Measurements from ENCODE around the gene AP4M1.
A peak's percentile ranks its signal among the peaks of the same experiment; 100 is the strongest.
"Not testable (repeated sequence)": the region's sequence is repeated elsewhere in the genome, so short reads cannot be mapped to it uniquely, and the experiment has no call there.

Gene AP4M1

DNA sequence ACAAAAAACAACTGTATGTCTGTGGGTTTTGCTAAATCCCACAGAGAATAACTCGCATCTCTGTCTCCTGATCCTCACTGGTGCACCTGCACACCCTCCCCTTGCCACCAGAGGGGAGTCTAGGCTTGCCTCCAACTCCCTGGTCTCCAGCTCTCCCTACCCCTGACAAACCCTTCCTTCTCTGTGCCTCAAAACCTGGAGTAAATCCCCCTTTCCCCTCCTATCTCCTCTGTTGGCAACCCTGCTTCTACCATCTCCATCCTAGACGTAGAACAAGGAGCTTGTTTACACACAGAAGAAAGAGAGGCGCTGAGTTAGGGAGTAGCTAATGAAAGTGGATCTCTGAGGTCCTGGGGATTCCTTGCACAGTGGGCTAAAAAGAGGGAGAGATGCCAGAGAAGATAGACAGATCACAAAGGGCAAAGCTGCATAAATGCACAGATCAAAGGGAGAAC is 31.3 kb downstream of the AP4M1 start:
- peak; percentile 63 for DNase-seq

DNA sequence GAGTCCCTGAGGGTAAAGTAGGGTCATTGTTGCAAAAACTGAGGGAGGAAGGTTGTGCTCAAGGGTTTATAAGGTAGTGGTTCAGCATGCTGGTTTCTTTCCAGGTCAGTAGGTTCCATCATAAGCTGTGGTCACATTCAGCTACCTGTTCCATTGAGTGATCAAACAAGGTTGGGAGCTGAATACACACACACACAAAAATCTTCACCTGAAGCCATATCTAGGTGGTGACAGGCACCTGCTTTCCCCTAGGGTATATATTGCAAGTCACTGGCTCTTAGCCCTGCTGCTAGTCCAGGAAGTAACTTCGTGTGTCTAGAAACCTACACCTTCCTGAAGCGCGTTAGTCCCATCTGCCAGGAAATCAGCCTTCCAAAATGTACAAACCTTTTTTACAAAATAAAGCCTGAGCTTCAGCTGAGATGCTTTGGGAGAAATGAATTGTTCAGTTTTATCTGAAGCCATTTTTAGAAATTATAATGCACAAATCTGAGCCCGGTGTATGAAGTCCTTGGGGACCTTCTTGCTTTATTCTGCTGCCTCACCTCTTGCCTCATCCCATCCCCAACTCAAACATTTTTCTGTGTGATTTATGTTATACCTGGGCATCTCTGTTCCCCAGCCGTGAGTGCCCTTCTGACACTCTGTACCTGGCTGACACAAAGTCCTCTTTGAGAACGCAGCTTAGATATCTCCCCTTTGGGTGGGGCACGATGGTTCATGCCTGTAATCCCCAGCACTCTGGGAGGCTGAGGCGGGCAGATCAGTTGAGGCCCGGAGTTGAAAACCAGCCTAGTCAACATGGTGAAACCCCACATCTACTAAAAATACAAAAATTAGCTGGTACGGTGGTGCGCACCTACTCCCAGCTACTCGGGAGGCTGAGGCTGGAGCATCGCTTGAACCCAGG is 36.7 kb downstream of the AP4M1 start:
- no peak for DNase-seq

DNA sequence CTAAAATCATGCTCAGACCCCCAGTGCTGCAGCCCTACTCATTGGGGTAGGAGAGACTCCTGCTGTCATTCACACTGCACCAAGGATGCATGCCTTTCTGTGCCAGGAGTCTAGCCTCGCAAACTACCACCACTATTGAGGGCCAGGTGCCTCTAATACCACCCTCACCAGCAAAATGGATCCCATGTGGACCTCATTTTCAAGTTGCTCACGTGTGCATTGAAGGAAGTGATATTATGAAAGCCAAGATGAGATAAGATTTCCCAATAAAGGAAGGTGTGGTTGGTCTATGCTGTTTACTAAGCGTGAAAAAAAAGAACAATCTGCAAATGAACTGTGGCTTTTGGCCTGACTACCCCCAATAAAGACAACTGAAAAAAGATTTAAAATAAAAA is 40.1 kb downstream of the AP4M1 start:
- no peak for DNase-seq

DNA sequence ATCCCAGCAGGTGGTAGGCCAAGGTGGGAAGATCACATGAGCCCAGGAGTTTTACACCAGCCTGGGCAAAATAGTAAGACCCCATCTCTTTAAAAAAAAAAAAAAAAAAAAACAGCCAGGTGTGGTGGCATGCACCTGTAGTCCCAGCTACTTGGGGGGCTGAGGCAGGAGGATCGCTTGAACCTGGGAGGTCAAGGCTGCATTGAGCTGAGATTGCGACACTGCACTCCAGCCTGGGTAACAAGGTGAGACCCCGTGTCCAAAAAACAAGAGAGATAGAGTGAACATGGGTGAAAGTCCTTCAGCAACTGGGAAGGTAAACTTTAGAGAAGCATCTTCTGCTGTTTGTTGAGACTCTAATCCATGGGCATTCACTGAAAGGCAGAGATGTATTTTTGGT is 41.0 kb downstream of the AP4M1 start:
- no peak for DNase-seq

DNA sequence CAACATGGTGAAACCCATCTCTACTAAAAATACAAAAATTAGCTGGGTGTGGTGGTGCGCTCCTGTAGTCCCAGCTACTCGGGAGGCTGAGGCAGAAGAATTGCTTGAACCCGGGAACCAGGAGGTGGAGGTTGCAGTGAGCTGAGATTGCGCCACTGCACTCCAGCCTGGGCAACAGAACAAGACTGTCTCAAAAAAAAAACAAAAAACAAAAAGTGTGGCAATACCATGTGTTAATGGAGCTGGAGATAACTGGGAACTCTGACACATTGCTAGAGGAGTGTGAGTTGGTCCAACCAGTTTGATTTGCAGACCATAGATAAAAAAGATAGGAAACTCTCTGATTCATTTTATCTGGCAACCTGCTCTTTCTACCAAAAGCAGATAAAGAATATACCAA is 44.9 kb downstream of the AP4M1 start:
- DNase-seq, result not testable (repeated sequence)

DNA sequence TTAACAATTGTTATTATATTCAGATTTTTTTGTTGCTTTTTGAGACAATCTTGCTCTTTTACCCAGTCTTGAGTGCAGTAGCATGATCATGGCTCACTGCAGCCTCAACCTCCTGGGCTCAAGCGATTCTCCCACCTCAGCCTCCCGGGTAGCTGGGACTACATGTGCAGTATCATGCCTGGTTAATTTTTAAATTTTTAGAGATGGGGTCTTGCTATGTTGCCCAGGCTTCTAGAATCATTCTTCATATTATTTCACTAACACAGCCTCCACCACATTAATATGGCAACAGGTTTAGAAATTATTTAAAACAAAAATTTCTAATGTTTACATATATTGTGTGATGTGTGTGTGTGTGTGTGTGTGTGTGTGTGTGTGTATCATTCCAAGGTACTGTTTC is 45.8 kb downstream of the AP4M1 start:
- DNase-seq, result no peak

DNA sequence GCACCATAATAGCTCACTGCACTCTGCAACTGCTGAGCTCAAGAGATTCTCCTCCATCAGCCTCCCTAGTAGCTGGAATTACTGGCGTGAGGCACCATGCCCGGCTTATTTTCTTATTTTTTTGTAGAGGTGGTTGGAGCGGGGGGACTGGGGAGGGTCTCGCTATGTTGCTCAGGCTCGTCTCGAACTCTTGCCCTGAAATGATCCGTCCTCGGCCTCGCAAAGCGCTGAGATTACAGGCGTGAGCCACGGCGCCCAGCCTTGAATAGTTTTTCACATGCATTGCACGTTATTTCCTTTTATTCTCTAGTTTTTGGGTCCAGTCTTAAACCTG is 46.7 kb downstream of the AP4M1 start:
- no peak for DNase-seq

DNA sequence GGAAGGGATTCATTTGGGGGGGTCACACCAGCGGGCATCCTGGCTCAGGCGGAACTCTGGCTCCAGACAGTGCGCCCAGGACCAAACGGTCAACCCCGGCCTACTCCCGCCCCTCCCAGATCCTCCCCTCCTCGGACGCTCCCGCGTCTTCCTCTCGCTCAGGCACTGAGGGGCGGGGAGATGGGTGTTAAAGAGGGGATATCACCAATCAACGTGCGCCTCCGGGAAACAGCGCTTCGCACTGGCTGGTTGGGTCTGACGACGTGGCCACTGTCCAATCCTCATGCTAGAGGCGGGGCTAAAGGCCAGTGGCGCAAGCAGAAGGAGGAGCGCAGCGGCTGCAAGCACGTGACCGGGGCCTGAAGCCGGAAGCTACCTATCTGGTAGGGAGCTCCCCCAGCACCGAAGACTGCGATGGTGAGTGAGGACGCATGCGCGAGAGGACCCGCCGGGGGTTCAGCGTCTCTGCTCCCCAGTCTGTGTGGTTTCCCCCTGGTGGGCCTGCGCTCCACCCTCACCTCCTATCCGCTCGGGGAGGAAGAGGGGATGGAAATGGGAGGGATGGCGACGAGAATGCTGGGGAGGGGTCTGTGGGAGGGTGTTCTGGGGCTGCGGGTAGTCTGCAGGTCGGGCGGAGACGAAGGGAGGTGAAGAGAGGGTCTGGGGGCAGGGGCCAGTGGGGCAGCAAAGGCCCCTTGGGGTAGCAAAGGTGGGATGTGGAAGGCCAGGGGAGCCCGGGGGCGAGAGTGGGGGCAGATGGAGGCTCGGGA is 47.3 kb downstream of the AP4M1 start, which contains the start of gene LAMTOR4:
Gene LAMTOR4 (plus strand): TSS at position 360 of the 770 bp plus-strand sequence. CDS start 55 bp downstream, at position 415.
- DNase-seq, result peak; percentile 99

DNA sequence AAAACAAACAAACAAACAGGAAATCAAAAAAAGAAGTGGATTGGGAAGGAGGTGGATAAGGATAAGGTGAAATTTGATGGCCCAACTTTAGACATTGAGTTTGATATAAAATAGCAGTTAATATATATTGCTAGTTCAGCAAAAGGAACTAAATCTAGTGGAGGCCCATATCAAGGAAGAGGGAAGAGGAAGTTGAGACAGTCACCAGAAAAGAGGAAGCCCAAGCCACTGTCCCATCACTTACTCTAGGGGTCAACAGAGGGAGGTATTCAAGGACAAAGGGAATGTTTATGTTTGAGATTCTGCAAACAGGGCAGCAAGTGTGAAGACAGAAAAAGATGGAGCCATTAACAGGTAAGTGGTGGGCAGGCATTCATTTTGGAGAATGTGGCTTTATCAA is 51.0 kb downstream of the AP4M1 start:
- no peak for DNase-seq

DNA sequence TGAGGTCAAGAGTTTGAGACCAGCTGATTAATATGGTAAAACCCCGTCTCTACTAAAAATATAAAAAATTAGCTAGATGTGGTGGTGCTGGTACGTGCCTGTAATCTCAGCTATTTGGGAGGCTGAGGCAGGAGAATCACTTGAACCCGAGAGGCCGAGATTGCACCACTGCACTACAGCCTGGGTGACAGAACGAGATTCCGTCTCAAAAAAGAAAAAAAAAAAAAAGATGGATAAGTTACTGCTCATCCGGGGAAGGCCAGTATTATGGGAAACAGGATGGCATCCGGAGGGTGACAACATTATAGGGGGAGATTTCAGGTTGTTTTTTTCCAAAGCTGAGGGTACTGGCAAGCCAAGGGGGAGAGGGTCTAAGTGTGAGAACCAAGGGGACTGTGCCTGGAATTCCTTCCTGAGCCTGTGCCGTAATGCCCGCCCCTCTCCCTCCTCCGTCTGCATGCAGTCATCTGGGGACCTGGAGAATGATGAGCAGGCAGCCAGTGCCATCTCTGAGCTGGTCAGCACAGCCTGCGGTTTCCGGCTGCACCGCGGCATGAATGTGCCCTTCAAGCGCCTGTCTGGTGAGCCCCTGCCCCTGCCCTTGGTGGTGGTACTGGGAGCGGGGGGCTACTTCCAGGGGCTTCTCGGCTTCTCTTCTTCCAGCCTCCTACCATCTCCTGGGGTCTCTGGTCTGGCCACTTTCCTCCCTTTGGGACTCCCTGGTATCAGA is 51.7 kb downstream of the AP4M1 start:
- no peak for DNase-seq

DNA sequence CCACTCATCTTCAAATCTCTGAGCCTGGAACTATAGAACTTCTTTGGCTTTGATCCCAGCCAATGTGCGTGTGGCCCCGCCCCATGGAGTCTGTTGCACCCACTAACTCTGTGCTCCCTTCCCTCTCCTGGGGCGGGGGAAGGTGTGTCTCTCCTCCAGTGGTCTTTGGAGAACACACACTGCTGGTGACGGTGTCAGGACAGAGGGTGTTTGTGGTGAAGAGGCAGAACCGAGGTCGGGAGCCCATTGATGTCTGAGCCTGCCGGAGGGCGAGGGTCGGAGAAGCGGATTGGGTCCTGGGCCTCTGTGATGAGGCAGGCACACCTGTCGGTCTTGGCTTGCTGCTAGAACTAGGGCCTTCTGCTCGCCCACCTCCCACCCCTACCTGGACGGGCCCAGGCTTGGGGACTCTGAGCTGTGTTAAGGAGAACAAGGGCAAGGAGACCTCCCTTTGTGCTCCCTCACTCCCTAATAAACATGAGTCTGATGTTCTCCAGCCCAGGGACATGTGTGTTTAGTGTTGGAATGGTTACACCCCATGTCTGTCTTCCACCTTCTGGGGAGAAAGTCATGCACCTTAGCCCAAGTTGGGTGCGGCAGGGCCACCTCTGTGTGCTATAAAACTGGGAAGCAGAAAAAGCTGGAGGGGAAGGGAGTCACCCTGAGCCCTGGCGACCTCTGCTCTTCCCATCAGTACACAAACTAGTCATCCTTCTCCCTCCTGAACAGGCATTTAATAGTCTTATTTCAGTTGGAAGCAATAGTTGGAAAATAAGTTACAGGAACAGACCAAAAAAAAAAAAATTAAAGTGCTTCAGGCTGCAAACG is 52.5 kb downstream of the AP4M1 start:
- DNase-seq, result no peak

DNA sequence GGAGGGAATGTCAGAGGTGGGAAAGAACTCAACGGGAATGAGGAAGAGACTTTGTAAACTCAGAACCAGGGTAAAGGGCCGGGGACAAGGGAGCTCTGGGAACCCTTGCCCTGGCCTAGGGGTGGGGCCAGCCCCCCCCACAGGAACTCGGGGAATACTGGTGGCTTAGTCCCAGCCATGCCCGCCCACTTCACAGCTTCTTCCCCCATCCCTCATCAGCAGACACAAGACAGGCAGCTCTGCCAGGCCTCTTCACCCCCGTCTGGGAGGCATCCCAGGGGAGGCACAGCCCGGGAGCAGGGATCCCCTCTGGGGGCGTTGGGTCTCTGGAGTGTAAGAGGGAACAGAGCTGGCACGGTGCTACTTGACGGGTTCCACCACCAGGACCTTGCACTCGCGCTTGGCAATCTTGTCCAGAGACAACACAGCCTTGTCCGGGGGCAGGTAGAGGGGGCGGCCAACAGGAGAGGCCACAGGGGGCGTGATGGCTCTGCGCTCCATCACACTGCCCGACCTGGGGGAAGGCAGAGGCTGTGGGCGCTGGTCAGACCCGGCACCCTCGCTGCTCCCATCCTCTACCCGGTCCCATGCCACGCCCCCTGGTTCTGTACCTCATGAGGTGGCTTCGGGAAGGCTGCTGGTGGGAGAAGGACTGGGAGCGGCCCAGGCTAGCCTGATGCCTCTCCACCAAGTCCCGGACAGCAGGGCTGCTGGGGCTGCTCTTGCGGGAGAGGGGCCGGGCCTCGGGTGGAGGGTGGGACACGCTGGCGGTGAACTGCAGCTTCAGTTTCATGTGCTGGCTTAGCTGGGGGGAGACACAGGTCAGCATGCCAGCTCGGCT is 53.4 kb downstream of the AP4M1 start:
- DNase-seq, result no peak

DNA sequence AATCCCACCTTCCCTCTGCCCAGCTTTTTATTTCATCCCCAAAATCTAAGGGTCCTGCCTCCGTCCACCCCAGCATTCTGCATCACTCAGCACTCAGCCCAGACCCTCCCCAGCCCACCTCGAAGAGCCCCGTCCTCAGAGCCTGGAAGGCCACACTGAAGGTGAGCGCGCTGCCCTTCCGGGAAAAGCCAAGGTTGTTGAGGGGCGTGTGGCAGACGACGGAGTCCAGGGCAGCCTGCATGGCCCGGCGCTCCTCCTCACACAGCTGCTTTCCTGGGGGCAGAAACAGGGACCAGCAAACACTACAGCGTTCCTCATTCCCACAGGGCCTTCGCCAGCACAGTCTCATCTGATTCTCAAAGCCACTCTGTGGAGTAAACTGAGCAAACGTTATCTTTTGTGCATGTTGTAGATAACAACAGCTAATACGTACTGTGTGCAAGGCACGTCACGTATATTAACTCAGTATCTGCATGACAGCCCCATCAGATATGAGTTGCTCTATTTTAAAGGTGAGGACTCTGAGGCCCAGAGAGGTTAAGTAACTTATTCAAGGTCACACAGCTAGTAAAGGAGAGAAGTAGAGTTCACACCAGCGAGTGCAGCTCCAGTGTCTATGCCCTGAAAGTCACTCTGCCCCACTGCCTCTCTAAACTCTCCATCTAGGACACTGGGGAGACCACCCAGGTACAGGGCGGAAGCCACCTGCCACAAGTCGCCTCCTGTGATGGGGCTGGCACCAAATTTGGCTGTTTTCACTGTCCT is 54.3 kb downstream of the AP4M1 start:
- no peak for DNase-seq

DNA sequence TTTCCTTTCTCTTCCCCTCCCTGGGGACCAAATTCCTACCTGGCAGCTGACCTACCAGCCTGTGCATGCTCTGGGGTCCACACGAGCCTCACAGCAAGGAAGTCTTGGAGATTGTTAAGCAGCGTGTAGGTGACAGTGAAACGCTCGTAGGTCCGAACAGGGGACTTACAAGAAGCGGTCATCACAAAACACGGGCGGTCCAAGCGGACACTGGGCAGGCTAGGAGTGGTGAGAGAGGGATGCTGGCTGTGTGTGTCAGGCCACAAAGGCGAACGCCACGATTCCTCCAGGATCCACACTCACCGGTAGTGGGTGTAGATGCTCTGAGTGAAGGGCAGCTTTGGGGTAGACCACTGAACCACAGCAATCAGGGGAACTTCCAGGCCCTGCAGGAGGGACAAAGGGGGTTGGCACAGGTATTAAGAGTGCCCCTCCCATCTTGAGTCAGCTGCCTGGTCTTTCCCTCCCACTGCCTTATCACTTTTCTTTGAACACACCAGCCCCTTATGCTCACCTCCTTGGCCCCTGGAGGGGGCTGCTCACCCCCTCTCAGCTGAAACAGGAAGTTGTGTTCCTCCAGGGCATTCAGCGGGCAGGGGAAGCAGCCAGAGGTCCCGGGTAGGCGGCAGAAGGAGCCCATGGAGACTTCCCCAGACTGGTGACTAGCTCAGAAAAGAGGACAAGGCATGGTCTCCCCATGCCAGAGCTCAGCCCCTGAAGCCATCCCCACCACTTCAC is 55.1 kb downstream of the AP4M1 start:
- no peak for DNase-seq

DNA sequence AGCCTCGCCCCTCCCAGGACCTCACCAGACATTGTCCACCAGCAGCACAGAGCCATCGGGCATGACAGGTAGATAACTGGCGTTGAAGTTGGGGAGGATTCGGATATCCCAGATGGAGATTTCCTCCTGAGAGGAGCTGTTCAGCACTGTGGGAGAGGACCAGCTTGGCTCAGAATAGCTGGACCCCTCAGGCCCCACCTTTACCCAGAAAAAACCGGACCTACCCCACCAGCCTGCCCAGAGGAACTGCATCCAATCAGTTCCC is 55.6 kb downstream of the AP4M1 start:
- no peak for DNase-seq

DNA sequence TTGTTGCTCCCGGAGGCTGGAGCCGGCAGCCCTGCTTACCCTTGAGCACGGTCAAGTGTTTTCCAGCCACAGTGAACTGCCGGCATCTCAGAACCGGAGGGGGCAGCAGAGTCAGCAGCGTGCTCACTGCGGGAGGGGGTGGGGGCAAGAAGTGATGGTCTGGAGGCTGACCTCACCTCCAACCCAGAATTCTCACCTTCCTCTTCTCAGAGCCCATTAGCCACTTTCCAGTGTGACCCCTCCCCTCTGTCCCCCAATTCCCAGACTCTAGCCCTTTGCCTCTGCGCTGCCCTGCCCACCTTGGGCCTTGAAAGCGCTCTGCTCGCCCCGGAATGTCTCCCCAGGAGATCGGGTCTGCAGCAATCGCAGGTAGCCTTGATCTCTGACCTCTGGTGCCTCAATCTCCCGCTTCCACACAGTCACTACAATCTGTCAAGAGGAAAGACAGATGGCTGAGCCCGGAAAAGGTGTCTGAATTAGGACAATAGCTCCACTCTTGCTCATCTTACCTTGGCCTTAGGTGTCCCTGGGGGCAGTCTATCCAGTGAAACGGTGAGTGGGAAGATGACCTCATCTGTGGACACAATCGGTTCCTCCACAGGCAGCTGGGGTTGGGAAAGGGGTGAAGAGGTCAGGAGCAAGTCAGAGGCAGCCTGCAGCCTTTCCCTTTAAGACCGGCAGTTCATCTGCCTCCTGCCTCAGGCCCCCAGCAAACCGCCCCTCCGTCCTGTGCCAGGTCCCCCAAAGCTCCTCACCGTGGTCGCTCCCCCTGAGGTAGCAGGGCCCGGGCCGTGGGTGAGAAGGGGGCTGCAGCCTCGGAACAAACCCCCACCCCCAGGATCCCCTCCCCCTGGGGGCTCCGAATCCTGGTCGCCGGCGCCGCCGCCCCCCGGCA is 56.1 kb downstream of the AP4M1 start:
- peak; percentile 11 for DNase-seq
